Suprapubic skin (tissue), 3 donors: ENCODE measurements around the gene IL1RAP.

ENCODE experiments used
- POLR2A ChIP-seq, 2 donors: fragments of 450-650 bp; IDR thresholded peaks; one replicate each; pipeline ENCODE4 v1.6.1; 2017; ENCODE audit warnings: antibody characterized with exemption in 2 of 2, mild to moderate bottlenecking in 2 of 2, moderate library complexity in 2 of 2
- TF ChIP-seq, protein P1 (sequence below), 2 donors: fragments of 200-600 bp in 1 of 2; fragments of 450-650 bp in 1 of 2; sonication (generic) in 1 of 2; IDR thresholded peaks; one replicate each; pipeline ENCODE4 v1.5.1; 2016 to 2019; ENCODE audit warnings: antibody characterized with exemption in 2 of 2, mild to moderate bottlenecking in 1 of 2, moderate library complexity in 1 of 2

DNA sequence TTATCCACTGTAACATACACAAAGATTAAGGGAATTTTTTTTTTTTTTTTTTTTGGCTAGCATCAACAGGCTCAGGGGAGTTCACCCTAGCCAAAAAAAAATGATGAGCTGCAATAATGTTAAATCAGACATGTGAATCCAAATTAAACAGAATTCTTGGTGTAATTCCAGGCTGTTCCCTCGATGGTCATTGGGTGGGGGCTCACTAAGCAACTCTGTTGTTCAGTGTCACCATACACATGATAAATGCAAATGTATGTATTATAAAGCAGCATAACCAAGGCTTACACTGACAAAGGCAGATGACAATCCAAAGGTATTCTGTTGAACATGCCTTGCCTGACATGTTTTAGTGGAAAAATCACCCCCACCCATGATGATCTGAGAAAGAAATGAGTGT is 29.0 kb downstream of the IL1RAP start:
- TF ChIP-seq, protein P1, sequence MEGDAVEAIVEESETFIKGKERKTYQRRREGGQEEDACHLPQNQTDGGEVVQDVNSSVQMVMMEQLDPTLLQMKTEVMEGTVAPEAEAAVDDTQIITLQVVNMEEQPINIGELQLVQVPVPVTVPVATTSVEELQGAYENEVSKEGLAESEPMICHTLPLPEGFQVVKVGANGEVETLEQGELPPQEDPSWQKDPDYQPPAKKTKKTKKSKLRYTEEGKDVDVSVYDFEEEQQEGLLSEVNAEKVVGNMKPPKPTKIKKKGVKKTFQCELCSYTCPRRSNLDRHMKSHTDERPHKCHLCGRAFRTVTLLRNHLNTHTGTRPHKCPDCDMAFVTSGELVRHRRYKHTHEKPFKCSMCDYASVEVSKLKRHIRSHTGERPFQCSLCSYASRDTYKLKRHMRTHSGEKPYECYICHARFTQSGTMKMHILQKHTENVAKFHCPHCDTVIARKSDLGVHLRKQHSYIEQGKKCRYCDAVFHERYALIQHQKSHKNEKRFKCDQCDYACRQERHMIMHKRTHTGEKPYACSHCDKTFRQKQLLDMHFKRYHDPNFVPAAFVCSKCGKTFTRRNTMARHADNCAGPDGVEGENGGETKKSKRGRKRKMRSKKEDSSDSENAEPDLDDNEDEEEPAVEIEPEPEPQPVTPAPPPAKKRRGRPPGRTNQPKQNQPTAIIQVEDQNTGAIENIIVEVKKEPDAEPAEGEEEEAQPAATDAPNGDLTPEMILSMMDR (IDR thresholded peaks at IDR 0.05), result no peak
- no peak for TF ChIP-seq POLR2A (IDR thresholded peaks at IDR 0.05)
